HepG2 (cell line): ENCODE measurements around the gene DNPH1. TPM values are rescaled to one million over a fixed set of nuclear protein-coding genes. Genes with fewer than 3 reads are reported as not detected.

Experiments
- ATF7 ChIP-seq, 2 experiments: fragments of 450-650 bp in 1 of 2; sonication (generic) in 1 of 2; formaldehyde crosslinking in 1 of 2; IDR thresholded peaks; 2 replicates each; pipeline versions ENCODE4 v1.4.0 to v1.6.1; 2016 to 2020; ENCODE audit warnings: antibody characterized with exemption in 1 of 2, mild to moderate bottlenecking in 1 of 2, missing genetic modification reagents in 1 of 2
- CHD4 ChIP-seq: fragments of 200-600 bp; sonication (generic); IDR thresholded peaks from 2 replicates; pipeline ENCODE4 v1.7.0; 2017; ENCODE audit warnings: mild to moderate bottlenecking, low read length, borderline replicate concordance
- EZH2 ChIP-seq: conservative IDR thresholded peaks from 2 replicates; pipeline ENCODE4 v1.6.1; 2012; ENCODE audit warnings: mild to moderate bottlenecking, low read depth, low read length, moderate library complexity
- MED8 ChIP-seq: sonication (generic); formaldehyde crosslinking; IDR thresholded peaks from 2 replicates; pipeline ENCODE4 v1.8.1; 2023; ENCODE audit warnings: mild to moderate bottlenecking, missing genetic modification reagents; ENCODE audit not compliant: insufficient replicate concordance
- NR2F6 ChIP-seq, 2 experiments: IDR thresholded peaks; 2 replicates each; pipeline ENCODE4 v1.6.1; 2016; ENCODE audit warnings: antibody characterized with exemption in 1 of 2, mild to moderate bottlenecking in 1 of 2
- PHF21A ChIP-seq: sonication (generic); formaldehyde crosslinking; IDR thresholded peaks from 2 replicates; pipeline ENCODE4 v1.5.0; 2020; ENCODE audit warnings: mild to moderate bottlenecking, missing genetic modification reagents
- RBFOX2 ChIP-seq: fragments of 200-400 bp; formaldehyde crosslinking; IDR thresholded peaks from 2 replicates; pipeline ENCODE4 v1.6.1; 2017; ENCODE audit warnings: low read depth, mild to moderate bottlenecking, low read length
- SNAPC2 ChIP-seq: sonication (generic); formaldehyde crosslinking; IDR thresholded peaks from 2 replicates; pipeline ENCODE4 v1.8.1; 2022; ENCODE audit warnings: mild to moderate bottlenecking, missing genetic modification reagents
- ZNF160 ChIP-seq: sonication (generic); formaldehyde crosslinking; IDR thresholded peaks from 2 replicates; pipeline ENCODE4 v1.8.0; 2022; ENCODE audit warnings: mild to moderate bottlenecking, inconsistent platforms, missing genetic modification reagents
- ZNF260 ChIP-seq: sonication (generic); formaldehyde crosslinking; IDR thresholded peaks from 2 replicates; pipeline ENCODE4 v1.4.0; 2020; ENCODE audit warnings: missing genetic modification reagents, low read depth, mild to moderate bottlenecking, borderline replicate concordance
- ZNF569 ChIP-seq: sonication (generic); formaldehyde crosslinking; IDR thresholded peaks from 2 replicates; pipeline ENCODE4 v1.5.0; 2020; ENCODE audit warnings: mild to moderate bottlenecking, missing genetic modification reagents, moderate library complexity, borderline replicate concordance
- ZNF597 ChIP-seq: sonication (generic); formaldehyde crosslinking; IDR thresholded peaks from 2 replicates; pipeline ENCODE4 v1.5.0; 2020; ENCODE audit warnings: missing genetic modification reagents
- ZNF891 ChIP-seq: sonication (generic); formaldehyde crosslinking; IDR thresholded peaks from 2 replicates; pipeline ENCODE4 v1.5.0; 2020; ENCODE audit warnings: mild to moderate bottlenecking, missing genetic modification reagents
- ZSCAN12 ChIP-seq: sonication (generic); formaldehyde crosslinking; IDR thresholded peaks from 2 replicates; pipeline ENCODE4 v1.9.0; 2021; ENCODE audit warnings: mild to moderate bottlenecking, missing genetic modification reagents
- polyA plus RNA-seq, 8 experiments: library from polyadenylated mRNA; depleted of rRNA in 3 of 8; stranded (reverse) in 7 of 8; unstranded in 1 of 8; fragments of >200 nt; fragmentation: Illumina TruSeq in 4 of 8; extraction: Trizol in 4 of 8; gene quantifications; 2 replicates each; pipeline versions ENCODE4 v1.2.1 to v1.2.3, GENCODE V29; 2011 to 2016; ENCODE audit warnings: low read depth in 4 of 8, missing spikeins in 1 of 8, mixed read lengths in 1 of 8; ENCODE audit not compliant: insufficient read depth in 1 of 8
- total RNA-seq, 5 experiments: library from RNA; depleted of rRNA; stranded (reverse); fragments of >200 nt; fragmentation: Illumina TruSeq; extraction: Trizol; gene quantifications; 2 replicates each; pipeline ENCODE4 v1.2.3, GENCODE V29; 2016; ENCODE audit warnings: low read depth in 1 of 5
- TF ChIP-seq, protein P1 (sequence below): sonication (generic); formaldehyde crosslinking; IDR thresholded peaks from 2 replicates; pipeline ENCODE4 v1.4.0; 2020; ENCODE audit warnings: missing genetic modification reagents, low read depth, mild to moderate bottlenecking, borderline replicate concordance
- TF ChIP-seq, protein P2 (sequence below): IDR thresholded peaks from 2 replicates; pipeline ENCODE4 v1.6.1; 2016
- TF ChIP-seq, protein P3 (sequence below): sonication (generic); formaldehyde crosslinking; IDR thresholded peaks from 2 replicates; pipeline ENCODE4 v1.4.0; 2020; ENCODE audit warnings: mild to moderate bottlenecking, missing genetic modification reagents
- TF ChIP-seq, protein P4 (sequence below): sonication (generic); formaldehyde crosslinking; IDR thresholded peaks from 2 replicates; pipeline ENCODE4 v1.5.1; 2020; ENCODE audit warnings: missing genetic modification reagents, mild to moderate bottlenecking, borderline replicate concordance

The DNPH1 gene
- total and polyA plus RNA-seq, 2 of the 13 experiments (the other 11 are each of a cell fraction or from before 2014, with no cell fraction given) = 56.5 to 75.1 TPM

- TF ChIP-seq, protein P1, sequence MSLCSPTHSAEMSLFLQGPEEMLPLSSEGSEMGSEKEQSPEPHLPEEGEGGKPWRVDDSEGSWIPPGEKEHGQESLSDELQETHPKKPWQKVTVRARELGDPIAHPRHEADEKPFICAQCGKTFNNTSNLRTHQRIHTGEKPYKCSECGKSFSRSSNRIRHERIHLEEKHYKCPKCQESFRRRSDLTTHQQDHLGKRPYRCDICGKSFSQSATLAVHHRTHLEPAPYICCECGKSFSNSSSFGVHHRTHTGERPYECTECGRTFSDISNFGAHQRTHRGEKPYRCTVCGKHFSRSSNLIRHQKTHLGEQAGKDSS (CRISPR knock-in tag) = peak; percentile 86
- TF ChIP-seq EZH2 = no peak
- no peak for TF ChIP-seq ZNF569 (CRISPR knock-in tag)
- TF ChIP-seq NR2F6 (IDR thresholded peaks at IDR 0.05) = no peak
- TF ChIP-seq NR2F6 (CRISPR knock-in tag; IDR thresholded peaks at IDR 0.05) = 0 out of 2 replicates have a peak, but pooled peaks have one; percentile 46
- peak; percentile 87 for TF ChIP-seq ZSCAN12 (CRISPR knock-in tag)
- TF ChIP-seq PHF21A (CRISPR knock-in tag) = no peak; the same call in 1 of the 2 replicates
- peak; percentile 92 for TF ChIP-seq SNAPC2 (CRISPR knock-in tag)
- TF ChIP-seq RBFOX2 = peak; percentile 98
- TF ChIP-seq, protein P2, sequence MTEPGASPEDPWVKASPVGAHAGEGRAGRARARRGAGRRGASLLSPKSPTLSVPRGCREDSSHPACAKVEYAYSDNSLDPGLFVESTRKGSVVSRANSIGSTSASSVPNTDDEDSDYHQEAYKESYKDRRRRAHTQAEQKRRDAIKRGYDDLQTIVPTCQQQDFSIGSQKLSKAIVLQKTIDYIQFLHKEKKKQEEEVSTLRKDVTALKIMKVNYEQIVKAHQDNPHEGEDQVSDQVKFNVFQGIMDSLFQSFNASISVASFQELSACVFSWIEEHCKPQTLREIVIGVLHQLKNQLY (CRISPR knock-in tag) = peak; percentile 82; the same call in 1 of the 2 replicates
- no peak for TF ChIP-seq ZNF260 (CRISPR knock-in tag)
- no peak for TF ChIP-seq CHD4
- TF ChIP-seq, protein P3, sequence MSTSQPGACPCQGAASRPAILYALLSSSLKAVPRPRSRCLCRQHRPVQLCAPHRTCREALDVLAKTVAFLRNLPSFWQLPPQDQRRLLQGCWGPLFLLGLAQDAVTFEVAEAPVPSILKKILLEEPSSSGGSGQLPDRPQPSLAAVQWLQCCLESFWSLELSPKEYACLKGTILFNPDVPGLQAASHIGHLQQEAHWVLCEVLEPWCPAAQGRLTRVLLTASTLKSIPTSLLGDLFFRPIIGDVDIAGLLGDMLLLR (CRISPR knock-in tag) = peak; percentile 76
- peak; percentile 93; the same call in 1 of the 2 replicates for TF ChIP-seq ZNF160 (CRISPR knock-in tag)
- TF ChIP-seq, protein P4, sequence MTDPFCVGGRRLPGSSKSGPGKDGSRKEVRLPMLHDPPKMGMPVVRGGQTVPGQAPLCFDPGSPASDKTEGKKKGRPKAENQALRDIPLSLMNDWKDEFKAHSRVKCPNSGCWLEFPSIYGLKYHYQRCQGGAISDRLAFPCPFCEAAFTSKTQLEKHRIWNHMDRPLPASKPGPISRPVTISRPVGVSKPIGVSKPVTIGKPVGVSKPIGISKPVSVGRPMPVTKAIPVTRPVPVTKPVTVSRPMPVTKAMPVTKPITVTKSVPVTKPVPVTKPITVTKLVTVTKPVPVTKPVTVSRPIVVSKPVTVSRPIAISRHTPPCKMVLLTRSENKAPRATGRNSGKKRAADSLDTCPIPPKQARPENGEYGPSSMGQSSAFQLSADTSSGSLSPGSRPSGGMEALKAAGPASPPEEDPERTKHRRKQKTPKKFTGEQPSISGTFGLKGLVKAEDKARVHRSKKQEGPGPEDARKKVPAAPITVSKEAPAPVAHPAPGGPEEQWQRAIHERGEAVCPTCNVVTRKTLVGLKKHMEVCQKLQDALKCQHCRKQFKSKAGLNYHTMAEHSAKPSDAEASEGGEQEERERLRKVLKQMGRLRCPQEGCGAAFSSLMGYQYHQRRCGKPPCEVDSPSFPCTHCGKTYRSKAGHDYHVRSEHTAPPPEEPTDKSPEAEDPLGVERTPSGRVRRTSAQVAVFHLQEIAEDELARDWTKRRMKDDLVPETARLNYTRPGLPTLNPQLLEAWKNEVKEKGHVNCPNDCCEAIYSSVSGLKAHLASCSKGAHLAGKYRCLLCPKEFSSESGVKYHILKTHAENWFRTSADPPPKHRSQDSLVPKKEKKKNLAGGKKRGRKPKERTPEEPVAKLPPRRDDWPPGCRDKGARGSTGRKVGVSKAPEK (CRISPR knock-in tag) = no peak
- TF ChIP-seq ZNF597 (CRISPR knock-in tag) = peak; percentile 82; the same call in 1 of the 2 replicates
- no peak; the same call in none of the 2 replicates for TF ChIP-seq ZNF891 (CRISPR knock-in tag)
- TF ChIP-seq MED8 = peak; percentile 31
- no peak for TF ChIP-seq ATF7 (IDR thresholded peaks at IDR 0.05)
- peak; percentile 28; the same call in 1 of the 2 replicates for TF ChIP-seq ATF7 (CRISPR knock-in tag; IDR thresholded peaks at IDR 0.05)
These were observed at the start of gene DNPH1 (continued) for GRCh38 chr6:43228951-43229802.
